Measurements from ENCODE around the gene ARMC7.

GRCh38 chr17:75173526-75173925 lies 63.8 kb downstream of the ARMC7 start:
- TF ChIP-seq CTCF (conservative IDR thresholded peaks at IDR 0.05; ENCODE audit: low read depth, low read length), result no peak
- no peak for TF ChIP-seq EZH2 (IDR thresholded peaks at IDR 0.05; ENCODE audit: borderline replicate concordance, low read depth, low read length, poor library complexity, severe bottlenecking)

All from A673 (cell line).